ENCODE data around the gene GDF9.

GDF9 gene

DNA sequence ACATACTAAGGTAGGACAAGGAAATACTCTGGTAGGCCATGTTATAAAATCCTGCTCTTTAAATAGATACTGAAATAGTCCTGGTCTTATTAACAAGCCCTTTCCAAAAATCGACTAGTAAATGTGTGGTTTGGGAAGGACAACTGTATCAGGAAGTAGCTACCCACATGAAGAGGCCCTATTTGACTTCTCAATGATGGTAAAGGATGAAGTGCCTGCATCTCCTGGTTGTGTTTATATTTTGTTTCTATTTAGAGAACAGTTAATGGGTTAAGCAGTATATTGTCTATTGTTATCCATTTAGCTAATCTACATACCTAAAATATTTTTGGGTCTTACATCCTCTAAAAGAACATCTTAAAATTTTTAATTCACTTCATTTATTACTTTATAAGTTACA lies 12.5 kb downstream of the GDF9 start:
- TF ChIP-seq, protein P1, sequence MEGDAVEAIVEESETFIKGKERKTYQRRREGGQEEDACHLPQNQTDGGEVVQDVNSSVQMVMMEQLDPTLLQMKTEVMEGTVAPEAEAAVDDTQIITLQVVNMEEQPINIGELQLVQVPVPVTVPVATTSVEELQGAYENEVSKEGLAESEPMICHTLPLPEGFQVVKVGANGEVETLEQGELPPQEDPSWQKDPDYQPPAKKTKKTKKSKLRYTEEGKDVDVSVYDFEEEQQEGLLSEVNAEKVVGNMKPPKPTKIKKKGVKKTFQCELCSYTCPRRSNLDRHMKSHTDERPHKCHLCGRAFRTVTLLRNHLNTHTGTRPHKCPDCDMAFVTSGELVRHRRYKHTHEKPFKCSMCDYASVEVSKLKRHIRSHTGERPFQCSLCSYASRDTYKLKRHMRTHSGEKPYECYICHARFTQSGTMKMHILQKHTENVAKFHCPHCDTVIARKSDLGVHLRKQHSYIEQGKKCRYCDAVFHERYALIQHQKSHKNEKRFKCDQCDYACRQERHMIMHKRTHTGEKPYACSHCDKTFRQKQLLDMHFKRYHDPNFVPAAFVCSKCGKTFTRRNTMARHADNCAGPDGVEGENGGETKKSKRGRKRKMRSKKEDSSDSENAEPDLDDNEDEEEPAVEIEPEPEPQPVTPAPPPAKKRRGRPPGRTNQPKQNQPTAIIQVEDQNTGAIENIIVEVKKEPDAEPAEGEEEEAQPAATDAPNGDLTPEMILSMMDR (IDR thresholded peaks at IDR 0.05; ENCODE audit: insufficient read depth, low read depth, low read length, missing control alignments) = no peak
- DNase-seq (ENCODE audit: low read depth) = no peak
- H3K4me3 ChIP-seq (ENCODE audit: low read depth, low read length) = no peak overlapping the region

DNA sequence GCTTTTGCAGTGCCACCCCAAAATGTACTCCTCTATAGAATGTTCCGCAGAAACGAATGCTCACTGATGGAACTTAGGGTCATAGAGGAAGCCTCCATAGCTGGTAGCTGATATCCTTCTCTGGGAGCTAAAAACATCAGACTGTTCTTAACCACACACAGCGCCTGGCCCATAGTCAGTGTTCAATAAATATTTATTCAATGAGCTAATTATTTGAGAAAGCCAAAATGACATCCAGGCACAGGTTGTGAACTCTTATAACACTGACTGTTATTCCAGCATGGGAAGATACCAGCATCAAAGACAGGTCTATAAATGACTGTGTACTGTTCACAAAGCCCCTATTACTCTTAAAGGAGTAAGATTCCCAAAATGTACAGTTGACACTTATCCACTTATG lies 12.9 kb downstream of the GDF9 start:
- TF ChIP-seq, protein P1 (IDR thresholded peaks at IDR 0.05; ENCODE audit: insufficient read depth, low read depth, low read length, missing control alignments) = no peak
- DNase-seq (ENCODE audit: low read depth) = no peak
- H3K4me3 ChIP-seq (ENCODE audit: low read depth, low read length) = no peak overlapping the region

DNA sequence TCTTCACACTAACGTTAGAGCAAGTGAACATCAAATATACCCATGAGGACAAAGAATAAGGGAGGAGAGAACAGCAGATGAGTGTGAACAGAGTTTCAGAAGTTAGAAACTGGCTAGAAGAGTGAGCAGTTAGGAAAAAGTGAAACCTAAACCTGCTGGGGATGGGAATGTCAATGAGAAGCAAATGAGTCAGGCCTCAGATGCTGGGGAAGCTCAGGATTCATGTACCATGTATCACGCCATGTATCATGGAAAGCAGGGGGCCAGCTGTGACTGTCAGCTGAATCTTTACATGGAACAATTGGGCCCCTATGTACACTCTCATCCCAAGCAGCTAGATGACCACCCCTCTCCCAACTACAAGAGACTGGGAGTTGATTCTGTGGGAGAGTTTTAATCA lies 16.2 kb downstream of the GDF9 start:
- TF ChIP-seq, protein P1 (IDR thresholded peaks at IDR 0.05; ENCODE audit: insufficient read depth, low read depth, low read length, missing control alignments) = no peak
- H3K4me3 ChIP-seq (ENCODE audit: low read depth, low read length) = no peak overlapping the region
- DNase-seq (ENCODE audit: low read depth) = no peak

DNA sequence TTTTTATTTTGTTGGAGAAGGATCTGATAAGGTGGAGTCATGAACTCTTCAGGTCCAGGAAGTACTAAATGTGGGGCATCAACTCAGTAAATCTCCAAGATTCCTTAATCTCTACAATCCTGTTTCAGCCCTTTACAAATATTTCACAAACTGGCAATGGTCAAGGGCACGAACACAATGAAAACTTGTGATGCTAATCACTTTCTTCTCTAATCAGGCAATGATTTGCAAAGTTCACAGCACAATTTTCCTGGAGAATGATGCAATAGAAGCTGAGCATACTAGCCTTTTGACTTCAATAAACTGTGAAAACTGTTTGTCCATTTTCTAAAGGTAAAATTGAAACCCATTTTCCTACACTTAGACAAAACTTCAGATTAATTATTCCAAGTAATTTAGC lies 16.9 kb downstream of the GDF9 start:
- H3K4me3 ChIP-seq (ENCODE audit: low read depth, low read length) = no peak overlapping the region
- no peak for DNase-seq (ENCODE audit: low read depth)
- TF ChIP-seq, protein P1 (IDR thresholded peaks at IDR 0.05; ENCODE audit: insufficient read depth, low read depth, low read length, missing control alignments) = no peak

DNA sequence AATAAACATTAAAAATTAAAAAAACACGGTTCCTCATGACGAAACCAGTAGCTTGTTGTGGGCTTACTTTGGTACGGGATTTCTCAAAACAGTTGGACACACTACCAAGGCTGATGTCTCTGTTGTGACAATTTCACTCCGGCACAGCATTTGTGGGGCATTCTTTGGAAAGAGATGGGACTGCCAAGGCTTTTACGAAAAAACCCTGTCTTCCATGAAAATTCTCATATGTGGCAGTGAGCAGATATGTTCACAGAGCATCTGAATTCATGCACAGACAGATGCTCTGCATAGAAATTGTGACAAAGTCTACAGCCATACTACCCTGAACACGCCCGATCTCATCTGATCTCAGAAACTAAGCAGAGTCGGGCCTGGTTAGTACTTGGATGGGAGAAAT lies 18.0 kb downstream of the GDF9 start:
- TF ChIP-seq, protein P1 (IDR thresholded peaks at IDR 0.05; ENCODE audit: insufficient read depth, low read depth, low read length, missing control alignments) = no peak
- DNase-seq (ENCODE audit: low read depth) = no peak
- H3K4me3 ChIP-seq (ENCODE audit: low read depth, low read length) = no peak overlapping the region

DNA sequence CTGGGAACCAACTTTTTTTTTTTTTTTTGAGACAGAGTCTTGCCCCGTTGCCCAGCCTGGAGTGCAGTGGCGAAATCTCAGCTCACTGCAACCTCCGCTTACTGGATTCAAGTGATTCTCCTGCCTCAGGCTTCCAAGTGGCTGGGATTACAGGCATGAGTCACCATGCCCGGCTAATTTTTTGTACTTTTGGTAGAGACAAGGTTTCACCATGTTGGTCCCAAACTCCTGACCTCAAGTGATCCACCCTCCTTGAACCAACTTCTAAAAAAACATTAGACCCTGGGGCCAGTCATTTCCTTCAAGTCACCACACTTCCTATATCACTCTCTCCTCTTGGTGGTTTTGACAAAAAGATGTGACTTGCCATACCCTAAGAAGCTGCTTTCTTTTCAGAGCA lies 25.0 kb downstream of the GDF9 start:
- TF ChIP-seq, protein P1 (IDR thresholded peaks at IDR 0.05; ENCODE audit: insufficient read depth, low read depth, low read length, missing control alignments) = no peak

DNA sequence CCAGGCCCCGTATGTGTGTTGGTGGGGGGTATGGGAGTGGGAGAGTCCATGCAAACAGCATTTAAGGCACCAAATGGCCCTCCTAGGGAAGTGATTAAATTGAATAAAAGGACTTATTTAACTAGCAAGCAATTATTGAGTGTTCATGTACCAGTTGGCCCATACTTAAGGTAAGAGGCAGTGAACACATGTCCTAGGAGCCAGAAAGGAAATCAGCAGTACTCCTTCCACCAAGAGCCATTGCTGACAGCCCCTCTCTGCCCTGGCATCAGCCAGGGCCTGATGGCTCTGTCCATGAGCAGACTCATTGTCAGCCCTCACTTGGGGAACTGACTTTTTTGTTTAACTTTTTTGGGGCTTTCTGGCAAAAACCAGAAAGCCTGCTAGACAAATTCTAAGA lies 25.4 kb downstream of the GDF9 start:
- no peak overlapping the region for H3K4me3 ChIP-seq (ENCODE audit: low read depth, low read length)
- TF ChIP-seq, protein P1 (IDR thresholded peaks at IDR 0.05; ENCODE audit: insufficient read depth, low read depth, low read length, missing control alignments) = no peak
- no peak for DNase-seq (ENCODE audit: low read depth)

More for the DNA sequence above, 25.0 kb downstream of the GDF9 start:
- no peak for DNase-seq (ENCODE audit: low read depth)
- H3K4me3 ChIP-seq (ENCODE audit: low read depth, low read length) = no peak overlapping the region

Measured in GM12865 (cell line).